CD4-positive, alpha-beta T cell treated with Interleukin-10 for 1 hour (primary cell): ENCODE measurements around the gene CDS2.
"Not testable (repeated sequence)": the region's sequence is repeated elsewhere in the genome, so short reads cannot be mapped to it uniquely, and the experiment has no call there.

ENCODE experiments used
- DNase-seq: peaks from one replicate; pipeline ENCODE4 v3.0.0-alpha.2; 2020

Gene CDS2

GRCh38 chr20:5126512-5127203, at the start of gene CDS2:
TSS of gene CDS2 (plus strand) at chr20:5127008. CDS start at chr20:5127093, 85 bp downstream.
- peak; percentile 100 for DNase-seq

DNA sequence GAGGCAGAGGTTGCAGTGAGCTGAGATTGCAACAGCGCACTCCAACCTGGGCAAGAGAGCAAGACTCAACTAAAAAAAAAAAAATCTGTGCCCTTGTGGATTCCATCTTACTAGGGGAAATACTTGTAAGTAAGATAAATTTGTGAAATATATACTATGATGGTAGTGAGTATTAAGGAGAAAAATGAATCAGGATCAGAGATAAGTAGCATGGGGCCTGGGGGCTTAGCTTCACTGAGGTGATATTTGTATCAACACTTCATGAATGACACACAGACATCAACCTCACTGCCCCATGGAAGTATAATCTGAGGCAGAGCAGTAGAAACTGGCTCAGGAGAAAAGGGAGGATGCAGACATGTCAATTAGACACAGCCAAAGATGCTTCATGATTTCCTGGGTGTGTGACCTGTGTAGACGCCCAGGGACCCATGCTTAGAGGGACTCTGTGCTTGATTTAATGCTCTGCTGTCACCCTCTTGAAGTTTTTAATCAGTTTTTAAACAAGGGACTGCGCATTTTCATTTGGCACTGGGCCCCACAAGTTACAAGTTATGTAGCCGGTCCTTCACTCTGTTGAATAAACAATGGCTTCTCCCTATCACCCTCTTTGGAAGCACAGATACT, 48.9 kb upstream of the CDS2 start:
- DNase-seq, result peak; percentile 41

GRCh38 chr20:5078399-5078958, 48.3 kb upstream of the CDS2 start:
- peak; percentile 88 for DNase-seq

- DNase-seq, result peak; percentile 29
These were observed 46.4 kb upstream of the CDS2 start for GRCh38 chr20:5080384-5080877.

DNA sequence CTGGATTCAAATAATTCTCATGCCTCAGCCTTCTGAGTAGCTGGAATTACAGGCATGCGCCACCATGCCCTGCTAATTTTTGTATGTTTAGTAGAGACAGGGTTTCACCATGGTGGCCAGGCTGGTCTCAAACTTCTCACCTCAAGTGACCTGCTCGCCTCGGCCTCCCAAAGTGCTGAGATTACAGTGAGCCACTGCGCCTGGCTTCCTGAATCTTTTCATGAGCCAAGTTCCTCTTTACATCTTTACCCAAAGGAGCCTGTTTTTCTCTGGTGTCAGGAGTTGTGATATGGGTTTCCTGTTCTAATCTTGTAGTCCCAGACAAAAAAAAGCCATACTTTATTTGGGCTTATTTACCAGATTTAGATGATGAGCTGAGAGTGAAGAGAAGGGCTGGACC, 41.4 kb upstream of the CDS2 start:
- no peak for DNase-seq

DNA sequence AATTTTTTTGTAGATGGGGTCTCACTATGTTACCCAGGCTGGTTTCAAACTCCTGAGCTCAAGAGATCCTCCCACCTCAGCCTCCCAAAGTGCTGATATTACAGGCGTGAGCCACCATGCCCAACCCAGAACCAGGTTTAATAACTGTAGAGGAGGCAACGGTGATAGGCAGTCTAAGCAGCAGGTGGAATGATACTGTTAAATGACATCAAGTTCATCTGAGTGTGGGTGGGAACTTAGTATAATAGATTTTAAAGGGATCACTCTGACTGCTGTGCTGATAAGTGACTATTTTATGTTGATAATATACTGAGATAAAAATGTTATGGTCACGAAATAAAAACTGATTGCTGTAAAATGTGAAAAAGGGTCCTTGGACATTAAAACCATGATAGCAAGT, 38.1 kb upstream of the CDS2 start:
- DNase-seq, result no peak

- DNase-seq, result peak; percentile 42
These were observed 36.6 kb upstream of the CDS2 start for GRCh38 chr20:5090191-5090590.

DNA sequence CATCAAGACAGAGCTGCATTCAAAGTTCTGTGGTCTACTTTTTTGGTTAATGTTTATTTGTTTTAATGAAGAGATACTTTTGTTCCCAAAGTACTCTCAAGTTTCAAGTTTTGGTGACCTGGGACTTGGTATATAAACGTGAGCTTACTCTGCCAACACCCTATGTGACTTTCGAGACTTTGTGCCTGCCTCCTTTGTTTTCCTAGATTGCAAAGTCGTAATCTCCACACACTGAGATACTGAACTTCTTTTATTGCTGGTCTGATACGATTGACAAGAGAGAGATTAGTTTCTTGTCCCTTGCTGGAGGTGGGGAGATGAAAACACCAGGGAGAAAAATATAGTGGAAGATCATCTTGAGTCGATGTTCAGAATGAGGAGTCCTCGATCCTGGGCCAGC, 34.9 kb upstream of the CDS2 start:
- no peak for DNase-seq

- no peak for DNase-seq
These were observed 34.0 kb upstream of the CDS2 start for GRCh38 chr20:5092765-5093339.

DNA sequence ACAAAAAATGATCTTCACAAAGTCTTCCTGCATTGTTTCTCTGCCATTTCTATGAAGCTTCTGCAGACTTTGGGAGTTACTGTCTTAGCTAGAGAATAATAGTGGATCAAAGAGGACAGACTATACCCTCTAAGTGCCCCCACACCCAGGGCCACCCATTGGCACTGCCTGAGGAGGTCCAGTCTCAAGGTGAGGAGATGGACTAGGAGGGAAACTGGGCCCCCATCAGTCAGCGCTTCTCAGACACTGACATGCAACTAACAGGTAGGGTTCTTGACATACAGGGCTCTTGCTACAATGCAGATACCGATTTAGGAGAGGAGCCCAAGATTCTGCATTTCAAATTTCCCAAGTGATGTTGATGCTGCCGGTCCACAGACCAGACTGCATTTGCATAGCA, 31.4 kb upstream of the CDS2 start:
- no peak for DNase-seq

DNA sequence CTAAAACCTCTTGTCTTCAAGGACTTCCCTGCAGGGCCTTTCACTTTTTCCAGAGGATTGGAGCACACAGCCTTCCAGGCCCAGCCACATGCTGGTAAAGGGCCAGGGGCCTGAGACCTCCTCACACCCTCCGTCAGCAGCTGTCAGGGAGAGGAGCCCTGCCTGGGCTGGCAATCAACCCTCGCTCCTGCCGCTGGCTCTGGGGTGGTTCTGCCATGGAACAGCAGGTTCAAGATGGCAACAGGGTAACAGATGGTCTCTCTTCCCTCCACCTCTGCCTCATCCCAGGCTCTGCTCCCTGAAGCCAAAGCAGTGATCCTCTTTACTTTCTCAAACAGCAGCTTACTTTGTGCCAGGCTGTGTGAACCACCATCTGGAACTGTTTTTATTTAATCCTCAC, 30.9 kb upstream of the CDS2 start:
- no peak for DNase-seq

- no peak for DNase-seq
These were observed 30.3 kb upstream of the CDS2 start for GRCh38 chr20:5096463-5096862.

GRCh38 chr20:5099009-5099408, 27.8 kb upstream of the CDS2 start:
- not testable (repeated sequence) for DNase-seq

DNA sequence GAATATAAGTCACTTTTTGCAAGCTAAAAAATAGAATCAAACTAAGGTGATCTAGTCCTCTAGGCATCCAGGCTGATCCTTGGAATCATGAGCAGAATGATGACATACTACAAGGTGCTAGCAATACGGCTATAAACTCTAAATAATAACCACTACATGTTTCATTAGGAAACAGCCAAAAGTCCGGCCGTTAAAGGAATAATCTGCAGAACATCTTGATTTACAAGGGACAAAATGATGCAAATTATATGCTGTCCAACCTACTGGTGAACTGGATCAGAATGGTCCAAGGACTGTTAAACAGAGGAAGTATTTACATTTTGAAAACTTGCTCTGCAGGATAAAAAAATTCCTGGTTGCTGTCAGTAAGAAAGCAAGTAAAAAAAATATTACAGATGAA, 26.9 kb upstream of the CDS2 start:
- DNase-seq, result not testable (repeated sequence)

- DNase-seq, result peak; percentile 79
These were observed 26.0 kb upstream of the CDS2 start for GRCh38 chr20:5100684-5101347.

- no peak for DNase-seq
These were observed 22.3 kb upstream of the CDS2 start for GRCh38 chr20:5104479-5104878.

GRCh38 chr20:5109276-5109675, 17.5 kb upstream of the CDS2 start:
- no peak for DNase-seq

GRCh38 chr20:5113615-5113986, 13.2 kb upstream of the CDS2 start:
- DNase-seq, result no peak

DNA sequence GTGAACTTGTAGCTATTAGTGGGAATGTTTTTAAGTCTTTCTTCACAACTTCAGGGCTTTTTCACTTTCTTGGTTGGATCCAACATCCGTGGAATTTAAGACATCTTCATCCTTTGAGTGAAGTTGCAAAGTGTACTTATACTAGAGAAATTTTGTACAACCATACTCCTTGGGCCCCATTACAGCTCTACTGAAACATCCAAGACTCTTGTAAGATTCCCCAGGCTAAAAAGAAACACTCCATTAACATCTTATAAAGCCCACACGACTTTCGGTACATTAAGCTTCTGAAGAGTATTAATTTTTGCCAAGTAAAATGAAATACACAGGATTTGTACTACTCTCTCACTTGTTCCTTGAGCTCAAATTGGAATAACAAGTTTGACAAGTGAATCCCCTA, 12.4 kb upstream of the CDS2 start:
- no peak for DNase-seq

- DNase-seq, result no peak
These were observed 9.9 kb upstream of the CDS2 start for GRCh38 chr20:5116875-5117274.

DNA sequence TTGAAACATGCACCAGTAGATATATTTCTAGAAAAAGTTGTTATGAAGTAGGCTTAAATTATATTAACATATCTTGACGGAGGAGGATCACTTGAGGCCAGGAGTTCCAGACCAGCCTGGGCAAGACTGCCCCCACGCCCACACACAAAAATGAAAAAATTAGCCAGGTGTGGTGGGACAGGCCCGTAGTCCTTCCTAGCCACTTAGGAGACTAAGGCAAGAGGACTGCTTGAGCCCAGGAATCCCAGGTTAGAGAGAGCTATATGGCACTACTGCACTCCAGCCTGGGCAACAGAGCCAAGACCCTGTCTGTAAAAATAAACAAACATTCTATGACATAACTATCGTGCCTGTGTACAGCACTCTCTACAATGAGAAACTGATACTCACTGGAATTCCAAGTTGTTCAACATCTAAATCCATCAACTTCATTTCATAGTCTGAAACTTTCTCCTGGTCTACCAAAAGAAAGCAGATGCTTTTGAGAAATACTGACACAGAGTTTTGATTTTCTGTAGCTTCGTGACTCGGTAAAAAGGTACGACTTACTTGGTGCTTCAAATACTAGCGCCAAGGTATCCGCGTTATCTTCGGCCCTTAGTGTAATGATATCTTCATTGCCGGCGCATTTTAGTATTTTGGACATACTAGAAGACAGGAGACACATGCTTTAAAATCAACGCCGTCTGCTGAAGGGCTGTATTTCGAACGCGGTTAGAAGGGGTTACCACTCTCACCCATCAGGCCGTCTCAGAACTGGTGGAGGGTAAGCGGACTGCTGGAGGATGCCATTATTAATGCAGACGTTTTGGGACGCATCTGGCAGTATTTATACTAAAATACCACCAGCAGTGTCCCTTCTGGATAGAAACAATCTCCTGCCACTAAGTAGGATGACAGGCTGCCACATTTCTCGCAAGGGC, 8.3 kb upstream of the CDS2 start:
- DNase-seq, result no peak

- no peak for DNase-seq
These were observed 7.7 kb upstream of the CDS2 start for GRCh38 chr20:5119143-5119434.
